GM19467 (cell line): ENCODE data around the gene FBLN7.

Source experiments
- ATAC-seq: cut with Tn5 transposase; IDR thresholded peaks from one replicate; pipeline ENCODE4 v1.9.1; 2021; ENCODE audit warnings: mild to moderate bottlenecking, moderate library complexity; ENCODE audit not compliant: unreplicated experiment

Gene FBLN7

GRCh38 chr2:112140205-112140802, 2.1 kb downstream of the FBLN7 start:
- no peak for ATAC-seq

GRCh38 chr2:112140899-112141625, 2.9 kb downstream of the FBLN7 start:
- ATAC-seq = no peak

GRCh38 chr2:112141626-112142007, 3.4 kb downstream of the FBLN7 start:
- no peak for ATAC-seq

GRCh38 chr2:112142525-112143078, 4.4 kb downstream of the FBLN7 start:
- no peak for ATAC-seq

- no peak for ATAC-seq
These were observed 5.0 kb downstream of the FBLN7 start for GRCh38 chr2:112143150-112143549.

- no peak for ATAC-seq
These were observed 6.8 kb downstream of the FBLN7 start for GRCh38 chr2:112144966-112145365.

GRCh38 chr2:112147382-112148168, 9.4 kb downstream of the FBLN7 start:
- ATAC-seq = no peak

GRCh38 chr2:112148477-112148876, 10.3 kb downstream of the FBLN7 start:
- ATAC-seq = no peak

GRCh38 chr2:112149194-112149593, 11.0 kb downstream of the FBLN7 start:
- ATAC-seq = no peak

- no peak for ATAC-seq
These were observed 11.8 kb downstream of the FBLN7 start for GRCh38 chr2:112149866-112150435.

GRCh38 chr2:112150447-112150846, 12.3 kb downstream of the FBLN7 start:
- no peak for ATAC-seq

GRCh38 chr2:112150851-112151250, 12.7 kb downstream of the FBLN7 start:
- ATAC-seq = no peak

- no peak for ATAC-seq
These were observed 13.1 kb downstream of the FBLN7 start for GRCh38 chr2:112151271-112151670.

GRCh38 chr2:112151701-112152440, 13.7 kb downstream of the FBLN7 start:
- ATAC-seq = no peak

GRCh38 chr2:112152476-112153178, 14.4 kb downstream of the FBLN7 start:
- no peak for ATAC-seq

- no peak for ATAC-seq
These were observed 14.9 kb downstream of the FBLN7 start for GRCh38 chr2:112153179-112153490.

GRCh38 chr2:112153501-112153900, 15.3 kb downstream of the FBLN7 start:
- no peak for ATAC-seq

GRCh38 chr2:112154246-112155117, 16.3 kb downstream of the FBLN7 start:
- no peak for ATAC-seq
